SK-N-SH treated with all-trans-retinoic acid at 6 μM for 48 hours (cell line): ENCODE measurements around the gene KCNN2.

Experiments
- ATAC-seq: fragments of 200-7000 bp; cut with Tn5 transposase; 3 replicates; pipeline ENCODE4 v1.9.1; 2020; ENCODE audit warnings: mild to moderate bottlenecking, moderate library complexity
- BACH2 ChIP-seq: fragments of 250-450 bp; sonication (Bioruptor Pico); IDR thresholded peaks from 2 replicates; pipeline ENCODE4 v1.9.0; 2021; ENCODE audit warnings: mild to moderate bottlenecking, borderline replicate concordance
- CSDC2 ChIP-seq: fragments of 250-450 bp; sonication (Bioruptor Pico); IDR thresholded peaks from 2 replicates; pipeline ENCODE4 v1.5.0; 2020; ENCODE audit warnings: mild to moderate bottlenecking, moderate library complexity
- CSRNP3 ChIP-seq: fragments of 250-450 bp; sonication (Bioruptor Pico); IDR thresholded peaks from 2 replicates; pipeline ENCODE4 v1.5.1; 2021; ENCODE audit warnings: mild to moderate bottlenecking, moderate library complexity
- ESRRG ChIP-seq: fragments of 250-450 bp; sonication (Bioruptor Pico); IDR thresholded peaks from 2 replicates; pipeline ENCODE4 v1.6.1; 2021; ENCODE audit warnings: mild to moderate bottlenecking
- GLIS3 ChIP-seq: fragments of 250-450 bp; sonication (Bioruptor Pico); IDR thresholded peaks from 2 replicates; pipeline ENCODE4 v1.5.0; 2020; ENCODE audit warnings: mild to moderate bottlenecking, moderate library complexity
- OSR1 ChIP-seq: fragments of 250-450 bp; sonication (Bioruptor Pico); IDR thresholded peaks from 2 replicates; pipeline ENCODE4 v1.8.0; 2022; ENCODE audit warnings: moderate library complexity, mild to moderate bottlenecking, inconsistent platforms
- PATZ1 ChIP-seq: fragments of 250-450 bp; sonication (Bioruptor Pico); IDR thresholded peaks from 2 replicates; pipeline ENCODE4 v1.8.0; 2020; ENCODE audit warnings: mild to moderate bottlenecking, moderate library complexity, borderline replicate concordance
- PPARA ChIP-seq: fragments of 250-450 bp; sonication (Bioruptor Pico); IDR thresholded peaks from 2 replicates; pipeline ENCODE4 v1.5.0; 2020; ENCODE audit warnings: mild to moderate bottlenecking, borderline replicate concordance
- RARB ChIP-seq: fragments of 250-450 bp; sonication (Bioruptor Pico); IDR thresholded peaks from 2 replicates; pipeline ENCODE4 v1.8.0; 2021; ENCODE audit warnings: mild to moderate bottlenecking, moderate library complexity
- TCF4 ChIP-seq: fragments of 250-450 bp; sonication (Bioruptor Pico); IDR thresholded peaks from 2 replicates; pipeline ENCODE4 v1.8.0; 2021; ENCODE audit warnings: mild to moderate bottlenecking, moderate library complexity, borderline replicate concordance
- TOX ChIP-seq: fragments of 250-450 bp; sonication (Bioruptor Pico); IDR thresholded peaks from 2 replicates; pipeline ENCODE4 v1.8.0; 2021; ENCODE audit warnings: mild to moderate bottlenecking, moderate library complexity, borderline replicate concordance
- ZC3H10 ChIP-seq: fragments of 250-450 bp; sonication (Bioruptor Pico); IDR thresholded peaks from 2 replicates; pipeline ENCODE4 v1.5.1; 2021; ENCODE audit warnings: mild to moderate bottlenecking, moderate library complexity
- ZFP3 ChIP-seq: fragments of 250-450 bp; sonication (Bioruptor Pico); IDR thresholded peaks from 2 replicates; pipeline ENCODE4 v1.5.0; 2020; ENCODE audit warnings: mild to moderate bottlenecking, moderate library complexity
- ZFP30 ChIP-seq: fragments of 450-650 bp; formaldehyde crosslinking; IDR thresholded peaks from 2 replicates; pipeline ENCODE4 v1.5.0; 2022; ENCODE audit warnings: mild to moderate bottlenecking, moderate library complexity
- ZNF70 ChIP-seq: fragments of 450-650 bp; formaldehyde crosslinking; IDR thresholded peaks from 2 replicates; pipeline ENCODE4 v1.5.0; 2020; ENCODE audit warnings: mild to moderate bottlenecking, moderate library complexity
- ZNF8 ChIP-seq: fragments of 450-650 bp; formaldehyde crosslinking; IDR thresholded peaks from 2 replicates; pipeline ENCODE4 v1.5.0; 2020; ENCODE audit warnings: mild to moderate bottlenecking, moderate library complexity
- TF ChIP-seq, protein P1 (sequence below): fragments of 250-450 bp; sonication (Bioruptor Pico); IDR thresholded peaks from 2 replicates; pipeline ENCODE4 v1.5.0; 2020; ENCODE audit warnings: mild to moderate bottlenecking, moderate library complexity
- TF ChIP-seq, protein P2 (sequence below): fragments of 250-450 bp; sonication (Bioruptor Pico); IDR thresholded peaks from 2 replicates; pipeline ENCODE4 v1.8.0; 2021; ENCODE audit warnings: low read depth, mild to moderate bottlenecking, moderate library complexity, borderline replicate concordance
- TF ChIP-seq, protein P3 (sequence below): fragments of 250-450 bp; sonication (Bioruptor Pico); IDR thresholded peaks from 2 replicates; pipeline ENCODE4 v1.5.1; 2020; ENCODE audit warnings: low read depth, mild to moderate bottlenecking, moderate library complexity

KCNN2 gene

DNA sequence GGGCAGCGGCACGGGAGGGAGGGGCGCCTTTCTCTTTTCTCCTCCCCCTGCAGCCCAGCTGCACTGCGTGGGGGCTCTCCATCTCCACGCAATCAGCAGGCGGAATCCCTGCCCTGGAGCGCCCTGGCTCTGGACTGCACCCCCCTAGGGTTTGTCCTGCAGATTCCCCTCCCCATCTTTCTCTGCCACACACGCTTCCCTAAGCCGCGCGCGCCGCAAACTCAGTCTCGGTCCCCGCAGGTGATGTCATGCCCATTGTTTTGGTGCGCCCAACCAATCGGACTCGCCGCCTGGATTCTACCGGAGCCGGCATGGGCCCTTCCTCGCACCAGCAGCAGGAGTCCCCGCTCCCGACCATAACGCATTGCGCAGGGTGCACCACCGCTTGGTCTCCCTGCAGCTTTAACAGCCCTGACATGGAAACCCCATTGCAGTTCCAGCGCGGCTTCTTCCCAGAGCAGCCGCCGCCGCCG, at the start of gene KCNN2:
TSS of gene KCNN2 (plus strand) at position 347 of the 473 bp plus-strand sequence. CDS start at position 417, 70 bp downstream.
- ATAC-seq, result peak; percentile 75
- TF ChIP-seq OSR1, result no peak
- TF ChIP-seq CSRNP3 (CRISPR knock-in tag), result no peak
- no peak for TF ChIP-seq ZC3H10 (CRISPR knock-in tag)
- no peak for TF ChIP-seq PATZ1 (CRISPR knock-in tag)
- TF ChIP-seq, protein P1, sequence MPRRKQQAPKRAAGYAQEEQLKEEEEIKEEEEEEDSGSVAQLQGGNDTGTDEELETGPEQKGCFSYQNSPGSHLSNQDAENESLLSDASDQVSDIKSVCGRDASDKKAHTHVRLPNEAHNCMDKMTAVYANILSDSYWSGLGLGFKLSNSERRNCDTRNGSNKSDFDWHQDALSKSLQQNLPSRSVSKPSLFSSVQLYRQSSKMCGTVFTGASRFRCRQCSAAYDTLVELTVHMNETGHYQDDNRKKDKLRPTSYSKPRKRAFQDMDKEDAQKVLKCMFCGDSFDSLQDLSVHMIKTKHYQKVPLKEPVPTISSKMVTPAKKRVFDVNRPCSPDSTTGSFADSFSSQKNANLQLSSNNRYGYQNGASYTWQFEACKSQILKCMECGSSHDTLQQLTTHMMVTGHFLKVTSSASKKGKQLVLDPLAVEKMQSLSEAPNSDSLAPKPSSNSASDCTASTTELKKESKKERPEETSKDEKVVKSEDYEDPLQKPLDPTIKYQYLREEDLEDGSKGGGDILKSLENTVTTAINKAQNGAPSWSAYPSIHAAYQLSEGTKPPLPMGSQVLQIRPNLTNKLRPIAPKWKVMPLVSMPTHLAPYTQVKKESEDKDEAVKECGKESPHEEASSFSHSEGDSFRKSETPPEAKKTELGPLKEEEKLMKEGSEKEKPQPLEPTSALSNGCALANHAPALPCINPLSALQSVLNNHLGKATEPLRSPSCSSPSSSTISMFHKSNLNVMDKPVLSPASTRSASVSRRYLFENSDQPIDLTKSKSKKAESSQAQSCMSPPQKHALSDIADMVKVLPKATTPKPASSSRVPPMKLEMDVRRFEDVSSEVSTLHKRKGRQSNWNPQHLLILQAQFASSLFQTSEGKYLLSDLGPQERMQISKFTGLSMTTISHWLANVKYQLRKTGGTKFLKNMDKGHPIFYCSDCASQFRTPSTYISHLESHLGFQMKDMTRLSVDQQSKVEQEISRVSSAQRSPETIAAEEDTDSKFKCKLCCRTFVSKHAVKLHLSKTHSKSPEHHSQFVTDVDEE (CRISPR knock-in tag), result no peak
- no peak for TF ChIP-seq RARB
- TF ChIP-seq ZNF70 (CRISPR knock-in tag), result no peak
- no peak for TF ChIP-seq ZFP30
- no peak for TF ChIP-seq BACH2 (CRISPR knock-in tag)
- TF ChIP-seq ESRRG (CRISPR knock-in tag), result no peak
- no peak for TF ChIP-seq ZFP3 (CRISPR knock-in tag)
- TF ChIP-seq TCF4 (CRISPR knock-in tag), result no peak
- TF ChIP-seq, protein P2, sequence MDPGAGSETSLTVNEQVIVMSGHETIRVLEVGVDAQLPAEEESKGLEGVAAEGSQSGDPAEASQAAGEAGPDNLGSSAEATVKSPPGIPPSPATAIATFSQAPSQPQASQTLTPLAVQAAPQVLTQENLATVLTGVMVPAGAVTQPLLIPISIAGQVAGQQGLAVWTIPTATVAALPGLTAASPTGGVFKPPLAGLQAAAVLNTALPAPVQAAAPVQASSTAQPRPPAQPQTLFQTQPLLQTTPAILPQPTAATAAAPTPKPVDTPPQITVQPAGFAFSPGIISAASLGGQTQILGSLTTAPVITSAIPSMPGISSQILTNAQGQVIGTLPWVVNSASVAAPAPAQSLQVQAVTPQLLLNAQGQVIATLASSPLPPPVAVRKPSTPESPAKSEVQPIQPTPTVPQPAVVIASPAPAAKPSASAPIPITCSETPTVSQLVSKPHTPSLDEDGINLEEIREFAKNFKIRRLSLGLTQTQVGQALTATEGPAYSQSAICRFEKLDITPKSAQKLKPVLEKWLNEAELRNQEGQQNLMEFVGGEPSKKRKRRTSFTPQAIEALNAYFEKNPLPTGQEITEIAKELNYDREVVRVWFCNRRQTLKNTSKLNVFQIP, result no peak
- TF ChIP-seq, protein P3, sequence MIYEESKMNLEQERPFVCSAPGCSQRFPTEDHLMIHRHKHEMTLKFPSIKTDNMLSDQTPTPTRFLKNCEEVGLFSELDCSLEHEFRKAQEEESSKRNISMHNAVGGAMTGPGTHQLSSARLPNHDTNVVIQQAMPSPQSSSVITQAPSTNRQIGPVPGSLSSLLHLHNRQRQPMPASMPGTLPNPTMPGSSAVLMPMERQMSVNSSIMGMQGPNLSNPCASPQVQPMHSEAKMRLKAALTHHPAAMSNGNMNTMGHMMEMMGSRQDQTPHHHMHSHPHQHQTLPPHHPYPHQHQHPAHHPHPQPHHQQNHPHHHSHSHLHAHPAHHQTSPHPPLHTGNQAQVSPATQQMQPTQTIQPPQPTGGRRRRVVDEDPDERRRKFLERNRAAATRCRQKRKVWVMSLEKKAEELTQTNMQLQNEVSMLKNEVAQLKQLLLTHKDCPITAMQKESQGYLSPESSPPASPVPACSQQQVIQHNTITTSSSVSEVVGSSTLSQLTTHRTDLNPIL, result no peak
- TF ChIP-seq TOX, result no peak

DNA sequence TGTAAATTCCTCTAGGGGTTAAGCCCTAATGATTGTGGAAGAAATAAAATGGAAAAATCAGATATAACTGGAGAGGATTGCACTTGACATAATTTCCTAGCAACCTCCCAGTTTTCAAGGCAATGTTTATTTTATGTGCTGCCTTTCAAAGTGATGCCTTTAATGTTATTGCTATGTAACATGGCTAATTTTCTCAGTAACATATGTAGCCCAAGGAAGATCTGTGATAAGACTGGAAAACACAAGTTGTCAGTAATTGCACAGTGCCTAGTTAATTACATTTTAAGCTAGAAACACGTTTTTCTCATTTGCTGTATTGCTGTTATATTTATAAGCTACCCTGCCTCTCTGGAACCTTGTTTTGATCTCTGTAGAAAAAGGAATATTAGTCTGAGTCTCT, 49.2 kb upstream of the KCNN2 start:
- TF ChIP-seq ZNF70 (CRISPR knock-in tag) (no peak), PPARA (CRISPR knock-in tag) (no peak), GLIS3 (CRISPR knock-in tag) (no peak), ZNF8 (no peak), CSDC2 (CRISPR knock-in tag) (no peak), TCF4 (CRISPR knock-in tag) (no peak), ZFP3 (CRISPR knock-in tag) (no peak), RARB (no peak), ZFP30 (no peak), BACH2 (CRISPR knock-in tag) (no peak), CSRNP3 (CRISPR knock-in tag) (no peak), ESRRG (CRISPR knock-in tag) (no peak), OSR1 (no peak)
- TF ChIP-seq, protein P2, result no peak
- no peak for ATAC-seq
